Stimulated activated CD4-positive, alpha-beta T cell treated with anti-CD3 and anti-CD28 coated beads, Interleukin-1b, Interleukin-23, amount 100 ng/mL, for 48 hours (primary cell): ENCODE measurements around the gene KRTAP10-5.

Source experiments
- DNase-seq: peaks from one replicate; pipeline ENCODE4 v3.0.0-alpha.2; 2020

The KRTAP10-5 gene

GRCh38 chr21:44544566-44544965 is 35.8 kb downstream of the KRTAP10-5 start:
- no peak for DNase-seq

GRCh38 chr21:44542716-44543115 is 37.7 kb downstream of the KRTAP10-5 start:
- no peak for DNase-seq

- DNase-seq, result no peak
Measured at GRCh38 chr21:44540741-44541288, 39.6 kb downstream of the KRTAP10-5 start.

- no peak for DNase-seq
Measured at GRCh38 chr21:44539991-44540666, 40.3 kb downstream of the KRTAP10-5 start, which contains the start of gene KRTAP10-1. TSS of gene KRTAP10-1 (minus strand) at chr21:44540195. CDS start at chr21:44540150, 45 bp downstream.

- DNase-seq, result no peak
Measured at GRCh38 chr21:44539046-44539445, 41.4 kb downstream of the KRTAP10-5 start.

- DNase-seq, result no peak
Measured at GRCh38 chr21:44537930-44538911, 42.2 kb downstream of the KRTAP10-5 start.

- no peak for DNase-seq
Measured at GRCh38 chr21:44535963-44536362, 44.4 kb downstream of the KRTAP10-5 start.

GRCh38 chr21:44534688-44535087 is 45.7 kb downstream of the KRTAP10-5 start:
- no peak for DNase-seq

GRCh38 chr21:44533891-44534627 is 46.3 kb downstream of the KRTAP10-5 start:
- DNase-seq, result no peak

GRCh38 chr21:44533121-44533890 is 47.1 kb downstream of the KRTAP10-5 start:
- DNase-seq, result no peak

GRCh38 chr21:44532712-44533111 is 47.7 kb downstream of the KRTAP10-5 start:
- no peak for DNase-seq

- no peak for DNase-seq
Measured at GRCh38 chr21:44531606-44532564, 48.5 kb downstream of the KRTAP10-5 start.

- no peak for DNase-seq
Measured at GRCh38 chr21:44530903-44531605, 49.4 kb downstream of the KRTAP10-5 start.

- no peak for DNase-seq
Measured at GRCh38 chr21:44530221-44530902, 50.0 kb downstream of the KRTAP10-5 start.

GRCh38 chr21:44529503-44530125 is 50.8 kb downstream of the KRTAP10-5 start:
- no peak for DNase-seq
